Heart right ventricle (tissue), 16 donors: ENCODE results near the gene RUNX3. TPM values are rescaled to one million over a fixed set of nuclear protein-coding genes. Genes with fewer than 3 reads are reported as not detected.

Experiments used
- ATAC-seq, 8 donors: fragments of 200-7000 bp; cut with Tn5 transposase; one replicate each; pipeline ENCODE4 v1.9.1; 2020; ENCODE audit warnings: mild to moderate bottlenecking in 8 of 8, moderate library complexity in 8 of 8, moderate number of reproducible peaks in 1 of 8
- DNase-seq, 2 donors: peaks; one replicate each; pipeline ENCODE4 v3.0.0-alpha.2; 2020
- H3K27ac ChIP-seq, 10 donors: fragments of 200-600 bp; sonication (generic) in 2 of 10; one replicate each; pipeline versions ENCODE4 v1.5.0 to v1.8.0; 2020 to 2022; ENCODE audit warnings: mild to moderate bottlenecking in 3 of 10
- H3K27me3 ChIP-seq, 7 donors: fragments of 200-600 bp; one replicate each; pipeline ENCODE4 v1.8.0; 2021 to 2022; ENCODE audit warnings: mild to moderate bottlenecking in 2 of 7
- H3K36me3 ChIP-seq, 9 donors: fragments of 200-600 bp; sonication (generic) in 1 of 9; one replicate each; pipeline versions ENCODE4 v1.5.0 to v1.8.0; 2020 to 2022; ENCODE audit warnings: mild to moderate bottlenecking in 2 of 9
- H3K4me1 ChIP-seq, 9 donors: fragments of 200-600 bp; sonication (generic) in 1 of 9; one replicate each; pipeline versions ENCODE4 v1.5.0 to v1.8.0; 2020 to 2022; ENCODE audit warnings: mild to moderate bottlenecking in 4 of 9
- H3K4me3 ChIP-seq, 10 donors: fragments of 200-600 bp; sonication (generic) in 2 of 10; one replicate each; pipeline versions ENCODE4 v1.5.0 to v1.8.0; 2020 to 2022; ENCODE audit warnings: mild to moderate bottlenecking in 7 of 10, moderate library complexity in 2 of 10
- H3K9me3 ChIP-seq, 11 donors: fragments of 200-600 bp in 10 of 11; sonication (generic) in 2 of 11; one replicate each; pipeline versions ENCODE4 v1.5.0 to v1.8.0; 2013 to 2022; ENCODE audit warnings: mild to moderate bottlenecking in 2 of 11, control low read depth in 1 of 11, moderate library complexity in 1 of 11
- CTCF ChIP-seq, 9 donors: fragments of 200-600 bp; sonication (generic) in 2 of 9; IDR thresholded peaks; one replicate each; pipeline versions ENCODE4 v1.5.0 to v1.8.0; 2021 to 2022; ENCODE audit warnings: antibody characterized with exemption in 9 of 9, mild to moderate bottlenecking in 5 of 9, moderate library complexity in 1 of 9
- WGBS, 2 donors: extraction: QIAGEN DNeasy Blood & Tissue Kit; methylation state at CpG; one replicate each; pipeline ENCODE4 v1.1.7; 2013; ENCODE audit warnings: inconsistent platforms in 1 of 2; 5-methylcytosine and 5-hydroxymethylcytosine counted together
- intact Hi-C, 10 donors: fragments of 100-400 bp; cut with DNase I; formaldehyde crosslinking; loops; one replicate each; pipeline versions ENCODE4 v1.11.1 to v1.14.2; 2022
- polyA plus RNA-seq, 2 donors: library from polyadenylated mRNA; stranded (reverse); fragments of 200-250 nt; gene quantifications; one replicate each; pipeline ENCODE4 v1.2.3, GENCODE V29; 2013
- total RNA-seq, 10 donors: library from RNA; stranded (reverse); fragmentation: NEBNext Ultra II Directional in 3 of 10; extraction: Animal tissue kit (Norgen Biotek cat#: 25700) in 3 of 10; gene quantifications; one replicate each; pipeline versions ENCODE4 v1.2.1 to v1.2.4, GENCODE V29; 2021 to 2023
- donor health status: Arrhythmogenic right ventricular cardiomyopathy.
- donor health status: ischemic (EF 13 %, LVEDD 7.1; RV severe dilation, severe dysfunction).
- donor health status: healthy with polysubstance abuse.
- donor health status: DM: no; HTN: yes; CAD: no.
- donor health status: DM: no; HTN: no; CAD: no.
- donor health status: ischemic (EF 25% LVEDD 6.9; RV normal size, moderate dysfunction).
- donor health status: ischemic (EF 25% LVEDD 5.7; RV mildly dilated, moderate dysfunction).
- donor health status: healthy.
- donor health status: DM: yes; HTN: yes; CAD: no.
- donor health status: Ischemic cardiomyopathy.
- donor health status: ischemic (EF 35%, LVEDD 5.7; RV mildly dilated, moderate dysfunction).
- donor health status: nonischemic (EF 11% LVEDD 7.7; RV severe dilation, severe dysfunction).
- donor health status: DM: yes; HTN: yes; CAD: no.
- donor health status: PGD.
- donor health status: ischemic (EF 29% LVEDD 5.4; RV normal size, mild dysfunction).
- donor health status: nonischemic (EF 23%, LVEDD 6.1; RV moderate dilation, normal function).

The RUNX3 gene
- total and polyA plus RNA-seq, 12 donors: 0.07 to 5.9 (median 0.38) TPM

DNA sequence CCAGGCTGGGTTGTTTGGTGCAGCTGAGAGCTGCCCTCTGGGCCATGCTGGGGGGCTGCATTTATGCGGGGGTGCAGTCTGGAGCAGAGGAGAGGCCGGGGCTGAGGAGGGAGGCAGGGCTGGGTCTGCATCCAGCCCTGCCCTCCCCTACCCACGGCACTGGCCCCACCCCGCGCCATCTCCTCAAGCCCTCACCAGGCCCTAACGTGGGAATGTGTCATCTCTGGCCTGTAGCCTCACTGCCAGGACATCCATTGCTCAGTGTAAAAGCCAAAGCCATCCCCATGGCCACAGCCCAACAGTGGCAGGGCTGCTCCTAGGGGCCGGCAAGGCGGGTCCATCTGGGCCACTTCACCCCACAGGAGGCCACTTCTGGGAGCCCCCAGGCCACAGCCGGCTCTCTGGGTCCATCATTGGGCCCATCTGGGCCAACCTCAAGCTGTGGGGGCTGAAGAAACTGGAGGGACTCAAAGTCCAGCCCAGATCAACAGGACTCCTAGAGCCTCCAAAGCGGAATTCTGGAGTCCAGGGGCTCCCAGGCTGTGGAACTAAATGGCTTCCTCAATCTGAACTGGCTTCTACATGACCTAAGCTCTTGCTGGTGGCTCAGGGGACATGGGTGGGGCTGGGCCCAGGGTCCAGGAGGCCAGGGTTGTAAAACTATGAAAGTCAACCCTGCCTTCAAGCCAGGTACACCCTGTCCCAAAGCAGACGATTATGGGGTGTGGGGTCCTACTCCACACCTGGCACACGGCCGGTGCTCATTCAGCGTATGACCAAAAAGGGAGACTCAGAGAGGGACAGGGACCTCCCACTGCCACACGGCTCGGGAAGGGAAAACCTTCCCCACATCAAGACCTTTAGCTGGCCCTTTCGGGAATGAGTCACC is 32.6 kb downstream of the RUNX3 start:
- Histone ChIP-seq H3K27me3 (peaks cover 0 to 49% (median 14%) of the 10 kb centered on the region in 7 donors), H3K36me3 (peaks cover 0 to 11% (median 0%) of the 10 kb centered on the region in 9 donors), H3K9me3 (peaks cover 0 to 5% (median 0%) of the 10 kb centered on the region in 11 donors), H3K4me3 (no peak overlapping the region), H3K27ac (no peak overlapping the region), H3K4me1 (peaks cover 0 to 2% (median 0%) of the 10 kb centered on the region in 9 donors)
- peak in 1 of 8 donors; percentile 9 for ATAC-seq
- WGBS, 2 donors: 73 to 77% methylated on average over 17 of the region's 17 CpGs
- DNase-seq: no peak
- TF ChIP-seq CTCF (IDR thresholded peaks at IDR 0.05): no peak
- intact Hi-C loops: loop anchor here in 3 of 10 donors (2.0 to 5.0 kb wide), 2 partner anchors 49 to 50 kb away; no protein-coding TSS in a partner anchor

GRCh38 chr1:24896596-24897262 is 33.3 kb downstream of the RUNX3 start:
- Histone ChIP-seq H3K4me1 (peaks cover 0 to 2% (median 0%) of the 10 kb centered on the region in 9 donors), H3K36me3 (peaks cover 0 to 4% (median 0%) of the 10 kb centered on the region in 9 donors), H3K9me3 (peaks cover 0 to 13% (median 7%) of the 10 kb centered on the region in 11 donors), H3K27ac (no peak overlapping the region), H3K4me3 (no peak overlapping the region), H3K27me3 (peaks cover 0 to 41% (median 8%) of the 10 kb centered on the region in 7 donors)
- DNase-seq (no peak), ATAC-seq (peak in 1 of 8 donors; percentile 36)
- intact Hi-C loops: loop anchor here in 1 of 10 donors (5.0 kb wide), 1 partner anchor 49 kb away; no protein-coding TSS in a partner anchor
- 77 to 79% methylated on average over 14 of the region's 14 CpGs for WGBS, 2 donors
- no peak for TF ChIP-seq CTCF (IDR thresholded peaks at IDR 0.05)

- peaks cover 0 to 36% (median 2%) of the 10 kb centered on the region in 7 donors for H3K27me3 ChIP-seq
- H3K27ac ChIP-seq: no peak overlapping the region
- no peak for TF ChIP-seq CTCF (IDR thresholded peaks at IDR 0.05)
- DNase-seq (no peak), ATAC-seq (no peak)
- H3K36me3 ChIP-seq: no peaks in the 10 kb centered on the region
- intact Hi-C loops: loop anchor here in 1 of 10 donors (5.0 kb wide), 1 partner anchor 49 kb away; no protein-coding TSS in a partner anchor
- no peak overlapping the region for H3K4me3 ChIP-seq
- H3K9me3 ChIP-seq: peaks cover 0 to 15% (median 7%) of the 10 kb centered on the region in 11 donors
- 95 to 96% methylated on average over 6 of the region's 6 CpGs for WGBS, 2 donors
- peaks cover 0 to 2% (median 0%) of the 10 kb centered on the region in 9 donors for H3K4me1 ChIP-seq
Measured at GRCh38 chr1:24896176-24896575, 33.9 kb downstream of the RUNX3 start.

DNA sequence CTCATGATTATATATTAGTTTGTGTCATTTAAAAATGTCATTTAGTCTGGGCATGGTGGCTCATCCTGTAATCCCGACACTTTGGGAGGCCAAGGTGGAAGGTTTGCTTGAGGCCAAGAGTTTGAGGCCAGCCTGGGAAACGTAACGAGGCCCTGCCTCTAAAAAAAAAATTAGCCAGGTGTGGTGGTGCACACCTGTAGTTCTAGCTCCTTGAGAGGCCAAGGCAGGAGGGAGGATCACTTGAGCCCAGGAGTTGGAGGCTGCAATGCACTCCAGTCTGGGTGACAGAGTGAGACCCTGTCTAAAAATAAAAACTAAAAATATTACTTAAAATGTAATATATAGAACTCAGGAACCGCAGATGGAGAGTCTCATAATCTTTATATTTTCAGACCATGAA is 34.6 kb downstream of the RUNX3 start:
- ATAC-seq (no peak), DNase-seq (no peak)
- Histone ChIP-seq H3K4me1 (peaks cover 0 to 2% (median 0%) of the 10 kb centered on the region in 9 donors), H3K9me3 (peaks cover 0 to 15% (median 7%) of the 10 kb centered on the region in 11 donors), H3K27ac (no peak overlapping the region), H3K36me3 (no peaks in the 10 kb centered on the region), H3K4me3 (no peak overlapping the region), H3K27me3 (peaks cover 0 to 31% (median 0%) of the 10 kb centered on the region in 7 donors)
- intact Hi-C loops: loop anchor here in 1 of 10 donors (5.0 kb wide), 1 partner anchor 48 kb away; no protein-coding TSS in a partner anchor
- no peak for TF ChIP-seq CTCF (IDR thresholded peaks at IDR 0.05)
- 86 to 89% methylated on average over 4 of the region's 4 CpGs for WGBS, 2 donors
